ENCODE results near the gene RAPGEF6.

DNA sequence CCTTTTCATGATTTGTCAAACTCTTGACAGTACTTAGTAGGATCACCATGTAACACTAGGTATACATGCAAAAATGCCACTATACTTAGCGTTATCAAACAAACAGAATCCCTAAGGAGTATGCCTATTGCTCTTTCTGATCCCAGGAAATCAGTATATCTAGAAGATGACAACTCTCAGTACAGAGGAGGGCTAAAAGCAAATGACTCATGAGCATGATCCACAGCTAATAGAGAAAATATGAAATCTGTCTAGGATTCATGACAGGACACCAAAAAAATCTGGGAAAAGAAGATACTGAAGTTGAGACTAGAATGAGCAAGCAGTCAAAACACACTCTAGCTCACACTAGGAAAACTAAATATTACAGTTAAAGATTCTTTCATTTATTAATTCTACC lies 89.2 kb downstream of the RAPGEF6 start:
- TF ChIP-seq, protein P1, sequence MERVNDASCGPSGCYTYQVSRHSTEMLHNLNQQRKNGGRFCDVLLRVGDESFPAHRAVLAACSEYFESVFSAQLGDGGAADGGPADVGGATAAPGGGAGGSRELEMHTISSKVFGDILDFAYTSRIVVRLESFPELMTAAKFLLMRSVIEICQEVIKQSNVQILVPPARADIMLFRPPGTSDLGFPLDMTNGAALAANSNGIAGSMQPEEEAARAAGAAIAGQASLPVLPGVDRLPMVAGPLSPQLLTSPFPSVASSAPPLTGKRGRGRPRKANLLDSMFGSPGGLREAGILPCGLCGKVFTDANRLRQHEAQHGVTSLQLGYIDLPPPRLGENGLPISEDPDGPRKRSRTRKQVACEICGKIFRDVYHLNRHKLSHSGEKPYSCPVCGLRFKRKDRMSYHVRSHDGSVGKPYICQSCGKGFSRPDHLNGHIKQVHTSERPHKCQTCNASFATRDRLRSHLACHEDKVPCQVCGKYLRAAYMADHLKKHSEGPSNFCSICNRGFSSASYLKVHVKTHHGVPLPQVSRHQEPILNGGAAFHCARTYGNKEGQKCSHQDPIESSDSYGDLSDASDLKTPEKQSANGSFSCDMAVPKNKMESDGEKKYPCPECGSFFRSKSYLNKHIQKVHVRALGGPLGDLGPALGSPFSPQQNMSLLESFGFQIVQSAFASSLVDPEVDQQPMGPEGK (CRISPR knock-in tag; IDR thresholded peaks at IDR 0.05; ENCODE audit: borderline replicate concordance), result no peak
- TF ChIP-seq ZNF8 (CRISPR knock-in tag; IDR thresholded peaks at IDR 0.05) (no peak), ZFP30 (CRISPR knock-in tag; IDR thresholded peaks at IDR 0.05) (no peak), GLIS3 (CRISPR knock-in tag; IDR thresholded peaks at IDR 0.05) (no peak), ZNF565 (CRISPR knock-in tag; conservative IDR thresholded peaks at IDR 0.05; ENCODE audit: low read depth) (no peak), ZC3H10 (CRISPR knock-in tag; IDR thresholded peaks at IDR 0.05) (no peak), BACH2 (CRISPR knock-in tag; IDR thresholded peaks at IDR 0.05; ENCODE audit: borderline replicate concordance) (no peak), ZNF70 (CRISPR knock-in tag; IDR thresholded peaks at IDR 0.05) (no peak), TCF4 (CRISPR knock-in tag; IDR thresholded peaks at IDR 0.05; ENCODE audit: borderline replicate concordance) (no peak)
- TF ChIP-seq, protein P2, sequence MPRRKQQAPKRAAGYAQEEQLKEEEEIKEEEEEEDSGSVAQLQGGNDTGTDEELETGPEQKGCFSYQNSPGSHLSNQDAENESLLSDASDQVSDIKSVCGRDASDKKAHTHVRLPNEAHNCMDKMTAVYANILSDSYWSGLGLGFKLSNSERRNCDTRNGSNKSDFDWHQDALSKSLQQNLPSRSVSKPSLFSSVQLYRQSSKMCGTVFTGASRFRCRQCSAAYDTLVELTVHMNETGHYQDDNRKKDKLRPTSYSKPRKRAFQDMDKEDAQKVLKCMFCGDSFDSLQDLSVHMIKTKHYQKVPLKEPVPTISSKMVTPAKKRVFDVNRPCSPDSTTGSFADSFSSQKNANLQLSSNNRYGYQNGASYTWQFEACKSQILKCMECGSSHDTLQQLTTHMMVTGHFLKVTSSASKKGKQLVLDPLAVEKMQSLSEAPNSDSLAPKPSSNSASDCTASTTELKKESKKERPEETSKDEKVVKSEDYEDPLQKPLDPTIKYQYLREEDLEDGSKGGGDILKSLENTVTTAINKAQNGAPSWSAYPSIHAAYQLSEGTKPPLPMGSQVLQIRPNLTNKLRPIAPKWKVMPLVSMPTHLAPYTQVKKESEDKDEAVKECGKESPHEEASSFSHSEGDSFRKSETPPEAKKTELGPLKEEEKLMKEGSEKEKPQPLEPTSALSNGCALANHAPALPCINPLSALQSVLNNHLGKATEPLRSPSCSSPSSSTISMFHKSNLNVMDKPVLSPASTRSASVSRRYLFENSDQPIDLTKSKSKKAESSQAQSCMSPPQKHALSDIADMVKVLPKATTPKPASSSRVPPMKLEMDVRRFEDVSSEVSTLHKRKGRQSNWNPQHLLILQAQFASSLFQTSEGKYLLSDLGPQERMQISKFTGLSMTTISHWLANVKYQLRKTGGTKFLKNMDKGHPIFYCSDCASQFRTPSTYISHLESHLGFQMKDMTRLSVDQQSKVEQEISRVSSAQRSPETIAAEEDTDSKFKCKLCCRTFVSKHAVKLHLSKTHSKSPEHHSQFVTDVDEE (CRISPR knock-in tag; IDR thresholded peaks at IDR 0.05), result no peak
